Upper lobe of left lung (tissue), 6 donors: ENCODE results near the gene RFTN1. TPM values are rescaled to one million over a fixed set of nuclear protein-coding genes. Genes with fewer than 3 reads are reported as not detected.

Source experiments
- ATAC-seq, 2 donors: fragments of 200-7000 bp; cut with Tn5 transposase; one replicate each; pipeline ENCODE4 v1.9.1; 2022; ENCODE audit warnings: mild to moderate bottlenecking in 2 of 2, moderate library complexity in 2 of 2; ENCODE audit not compliant: low FRiP score in 2 of 2
- DNase-seq, 2 donors: peaks; one replicate each; pipeline ENCODE4 v3.0.0-alpha.2; 2019 to 2020
- H3K27ac ChIP-seq, 4 donors: fragments of 200-600 bp; sonication (generic); one replicate each; pipeline ENCODE4 v1.5.1; 2016 to 2019
- H3K27me3 ChIP-seq, 4 donors: fragments of 200-600 bp; sonication (generic); one replicate each; pipeline ENCODE4 v1.5.1; 2017 to 2019
- H3K36me3 ChIP-seq, 4 donors: fragments of 200-600 bp; sonication (generic); one replicate each; pipeline ENCODE4 v1.5.1; 2016 to 2019
- H3K4me1 ChIP-seq, 4 donors: fragments of 200-600 bp; sonication (generic); one replicate each; pipeline ENCODE4 v1.5.1; 2018 to 2019
- H3K4me3 ChIP-seq, 4 donors: fragments of 200-600 bp; sonication (generic); one replicate each; pipeline ENCODE4 v1.5.1; 2017 to 2019; ENCODE audit warnings: mild to moderate bottlenecking in 2 of 4, moderate library complexity in 1 of 4
- H3K9me3 ChIP-seq, 4 donors: fragments of 200-600 bp; sonication (generic); one replicate each; pipeline ENCODE4 v1.5.1; 2018 to 2019
- CTCF ChIP-seq, 6 experiments: fragments of 450-650 bp in 4 of 6; fragments of 200-600 bp in 2 of 6; sonication (generic) in 2 of 6; IDR thresholded peaks; one replicate each; pipeline ENCODE4 v1.5.1; 2016 to 2019; ENCODE audit warnings: antibody characterized with exemption in 6 of 6
- EP300 ChIP-seq, 4 donors: sonication (generic); formaldehyde crosslinking; IDR thresholded peaks; one replicate each; pipeline ENCODE4 v1.5.1; 2017; ENCODE audit warnings: antibody characterized with exemption in 4 of 4, control low read depth in 2 of 4
- POLR2A ChIP-seq, 4 donors: fragments of 450-650 bp; IDR thresholded peaks; one replicate each; pipeline ENCODE4 v1.5.1; 2016 to 2017; ENCODE audit warnings: antibody characterized with exemption in 4 of 4, mild to moderate bottlenecking in 2 of 4
- POLR2AphosphoS5 ChIP-seq, 2 donors: sonication (generic); formaldehyde crosslinking; IDR thresholded peaks; one replicate each; pipeline ENCODE4 v1.5.1; 2017; ENCODE audit warnings: antibody characterized with exemption in 2 of 2
- WGBS, 2 donors: methylation state at CpG; one replicate each; pipeline ENCODE4 v1.1.5; 2017 to 2018; 5-methylcytosine and 5-hydroxymethylcytosine counted together
- total RNA-seq, 6 donors: library from RNA; depleted of rRNA in 4 of 6; stranded (reverse); fragments of >200 nt in 4 of 6; gene quantifications; one replicate each; pipeline versions ENCODE4 v1.1.0 to v1.2.1, GENCODE V29; 2016 to 2021
- donor health status: DM: no; HTN: no; CAD: no; lungs with moderate emphysema.
- donor health status: DM: no; HTN: yes; CAD: no; lungs with severe emphysema.

RFTN1 gene
- total RNA-seq, 6 donors from 2014 or later: 62.1 to 121 (median 76.1) TPM

- Histone ChIP-seq H3K4me3 (no peak overlapping the region), H3K36me3 (peaks cover 0 to 12% (median 6%) of the 10 kb centered on the region in 4 donors), H3K4me1 (peaks cover 0 to 8% (median 4%) of the 10 kb centered on the region in 4 donors), H3K27me3 (no peaks in the 10 kb centered on the region), H3K27ac (no peak overlapping the region), H3K9me3 (no peaks in the 10 kb centered on the region)
- TF ChIP-seq EP300 (IDR thresholded peaks at IDR 0.05) (no peak), POLR2A (IDR thresholded peaks at IDR 0.05) (no peak), CTCF (IDR thresholded peaks at IDR 0.05) (no peak), POLR2AphosphoS5 (IDR thresholded peaks at IDR 0.05) (no peak)
- 88% methylated on average over 2 of the region's 2 CpGs for WGBS, 2 donors
- DNase-seq (no peak), ATAC-seq (no peak)
These were observed 106.1 kb downstream of the RFTN1 start for GRCh38 chr3:16407366-16407765.

- WGBS, 2 donors: 70 to 78% methylated on average over 2 of the region's 2 CpGs
- no peak for DNase-seq
- Histone ChIP-seq H3K27ac (no peak overlapping the region), H3K4me3 (no peak overlapping the region), H3K36me3 (peaks cover 0 to 12% (median 6%) of the 10 kb centered on the region in 4 donors), H3K27me3 (no peaks in the 10 kb centered on the region), H3K4me1 (peaks cover 0 to 8% (median 4%) of the 10 kb centered on the region in 4 donors), H3K9me3 (no peaks in the 10 kb centered on the region)
- no peak for TF ChIP-seq EP300 (IDR thresholded peaks at IDR 0.05)
- TF ChIP-seq POLR2AphosphoS5 (IDR thresholded peaks at IDR 0.05): no peak
- TF ChIP-seq CTCF (IDR thresholded peaks at IDR 0.05): no peak
- TF ChIP-seq POLR2A (IDR thresholded peaks at IDR 0.05): no peak
- no peak for ATAC-seq
These were observed 106.9 kb downstream of the RFTN1 start for GRCh38 chr3:16406579-16406978.

- H3K36me3 ChIP-seq: peaks cover 0 to 12% (median 6%) of the 10 kb centered on the region in 4 donors
- TF ChIP-seq POLR2AphosphoS5 (IDR thresholded peaks at IDR 0.05): no peak
- no peak for TF ChIP-seq EP300 (IDR thresholded peaks at IDR 0.05)
- TF ChIP-seq POLR2A (IDR thresholded peaks at IDR 0.05): no peak
- no peak for TF ChIP-seq CTCF (IDR thresholded peaks at IDR 0.05)
- H3K27me3 ChIP-seq: no peaks in the 10 kb centered on the region
- peaks cover 0 to 8% (median 4%) of the 10 kb centered on the region in 4 donors for H3K4me1 ChIP-seq
- no peak for DNase-seq
- ATAC-seq: no peak
- H3K9me3 ChIP-seq: no peaks in the 10 kb centered on the region
- no peak overlapping the region for H3K4me3 ChIP-seq
- H3K27ac ChIP-seq: no peak overlapping the region
- 91 to 94% methylated on average over 6 of the region's 6 CpGs for WGBS, 2 donors
These were observed 107.3 kb downstream of the RFTN1 start for GRCh38 chr3:16406166-16406565.

GRCh38 chr3:16404349-16404895 lies 109.1 kb downstream of the RFTN1 start:
- 91 to 95% methylated on average over 6 of the region's 6 CpGs for WGBS, 2 donors
- Histone ChIP-seq H3K36me3 (peaks cover 0 to 12% (median 6%) of the 10 kb centered on the region in 4 donors), H3K27ac (peak overlapping the region in 1 of 4 donors; percentile 2), H3K27me3 (no peaks in the 10 kb centered on the region), H3K9me3 (no peaks in the 10 kb centered on the region), H3K4me1 (peaks cover 6 to 16% (median 10%) of the 10 kb centered on the region in 4 donors), H3K4me3 (no peak overlapping the region)
- ATAC-seq (no peak), DNase-seq (no peak)
- TF ChIP-seq POLR2A (IDR thresholded peaks at IDR 0.05): no peak
- no peak for TF ChIP-seq POLR2AphosphoS5 (IDR thresholded peaks at IDR 0.05)
- TF ChIP-seq CTCF (IDR thresholded peaks at IDR 0.05): no peak
- no peak for TF ChIP-seq EP300 (IDR thresholded peaks at IDR 0.05)

- ATAC-seq (no peak), DNase-seq (no peak)
- H3K36me3 ChIP-seq: no peaks in the 10 kb centered on the region
- no peak for TF ChIP-seq EP300 (IDR thresholded peaks at IDR 0.05)
- no peak for TF ChIP-seq POLR2AphosphoS5 (IDR thresholded peaks at IDR 0.05)
- no peak for TF ChIP-seq CTCF (IDR thresholded peaks at IDR 0.05)
- TF ChIP-seq POLR2A (IDR thresholded peaks at IDR 0.05): no peak
- no peaks in the 10 kb centered on the region for H3K27me3 ChIP-seq
- H3K27ac ChIP-seq: no peak overlapping the region
- no peak overlapping the region for H3K4me3 ChIP-seq
- peaks cover 6 to 17% (median 12%) of the 10 kb centered on the region in 4 donors for H3K4me1 ChIP-seq
- 85 to 91% methylated on average over 6 of the region's 6 CpGs for WGBS, 2 donors
- no peaks in the 10 kb centered on the region for H3K9me3 ChIP-seq
These were observed 111.0 kb downstream of the RFTN1 start for GRCh38 chr3:16402451-16402850.
